Measurements from ENCODE around the gene TRIM47.
"Not testable (repeated sequence)": the region's sequence is repeated elsewhere in the genome, so short reads cannot be mapped to it uniquely, and the experiment has no call there.

Gene TRIM47

GRCh38 chr17:75891022-75891604, 12.7 kb upstream of the TRIM47 start:
- no peak for DNase-seq

DNA sequence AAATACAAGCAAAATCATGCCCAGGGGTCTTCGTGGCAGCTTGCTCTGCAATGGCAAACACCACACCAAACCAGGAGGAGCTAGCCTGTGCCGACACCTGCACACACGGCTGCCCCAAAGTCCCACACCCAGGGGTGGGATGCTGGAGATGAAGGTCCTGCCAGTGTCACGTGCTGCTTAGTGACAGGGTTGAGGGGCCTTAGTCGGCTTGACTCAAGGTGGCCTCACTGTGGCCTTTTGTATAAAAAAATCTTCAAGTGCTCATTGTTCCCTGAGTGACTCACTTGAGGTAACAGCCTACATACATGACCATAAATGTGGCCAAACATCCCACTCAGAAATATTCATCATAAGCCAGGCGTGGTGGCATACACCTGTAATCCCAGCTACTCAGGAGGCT, 11.1 kb upstream of the TRIM47 start:
- DNase-seq = no peak

GRCh38 chr17:75888484-75888883, 10.1 kb upstream of the TRIM47 start:
- DNase-seq = no peak

DNA sequence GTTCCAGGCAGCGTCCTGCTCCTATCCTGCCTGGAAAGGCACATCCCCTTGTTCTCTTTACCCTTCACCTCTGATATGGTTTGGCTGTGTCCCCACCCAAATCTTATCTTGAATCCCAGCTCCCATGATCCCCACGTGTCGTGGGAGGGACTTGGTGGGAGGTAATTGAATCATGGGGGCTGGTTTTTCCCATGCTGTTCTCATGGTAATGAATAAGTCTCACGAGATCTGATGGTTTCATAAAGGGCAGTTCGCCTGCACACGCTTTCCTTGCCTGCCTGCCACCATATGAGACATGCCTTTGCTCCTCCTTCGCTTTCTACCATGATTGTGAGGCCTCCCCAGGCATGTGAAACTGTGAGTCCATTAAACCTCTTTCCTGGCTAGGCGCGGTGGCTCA, 7.5 kb upstream of the TRIM47 start:
- not testable (repeated sequence) for DNase-seq

- no peak for DNase-seq
Observed at GRCh38 chr17:75885431-75885830, 7.0 kb upstream of the TRIM47 start.

- peak; percentile 36 for DNase-seq
Observed at GRCh38 chr17:75881678-75882454, 3.5 kb upstream of the TRIM47 start.

DNA sequence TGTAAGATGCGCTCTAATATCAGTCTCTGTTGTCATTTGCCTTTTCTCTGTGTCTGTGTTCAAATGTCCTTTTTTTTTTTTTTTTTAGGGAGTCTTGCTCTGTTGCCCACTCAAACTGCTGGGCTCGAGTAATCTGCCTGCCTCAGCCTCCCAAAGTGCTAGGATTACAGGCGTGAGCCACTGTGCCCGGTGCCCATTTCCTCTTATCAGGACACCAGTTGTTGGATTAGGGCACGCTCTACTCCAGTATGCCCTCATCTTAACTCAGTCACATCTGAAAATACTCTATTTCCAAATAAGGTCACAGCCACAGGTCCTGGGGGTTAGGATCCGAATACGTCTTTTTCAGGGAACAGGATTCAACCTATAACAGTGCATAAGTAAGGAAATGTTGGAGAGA, 1.9 kb upstream of the TRIM47 start:
- no peak for DNase-seq

DNA sequence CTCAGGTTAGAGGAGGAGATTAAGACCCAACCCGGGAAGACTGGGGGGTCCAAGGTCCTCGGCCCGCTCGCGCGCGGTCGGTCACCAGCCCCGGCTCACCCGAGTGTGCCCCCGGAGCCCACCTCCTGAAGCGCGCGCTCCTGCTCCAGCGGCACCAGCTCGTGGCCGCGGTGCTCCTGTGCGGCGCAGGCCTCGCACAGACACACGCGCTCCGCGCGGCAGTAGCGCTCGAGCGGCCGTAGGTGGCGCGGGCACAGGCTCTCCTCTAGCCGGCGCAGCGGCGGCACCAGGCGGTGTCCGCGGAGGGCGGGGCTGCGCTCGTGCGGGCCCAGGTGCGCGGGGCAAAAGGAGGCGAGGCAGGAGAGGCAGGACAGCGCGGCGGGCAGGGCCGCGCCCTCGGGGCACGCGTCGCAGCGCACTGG, 618 bp downstream of the TRIM47 start:
- DNase-seq = peak; percentile 76

DNA sequence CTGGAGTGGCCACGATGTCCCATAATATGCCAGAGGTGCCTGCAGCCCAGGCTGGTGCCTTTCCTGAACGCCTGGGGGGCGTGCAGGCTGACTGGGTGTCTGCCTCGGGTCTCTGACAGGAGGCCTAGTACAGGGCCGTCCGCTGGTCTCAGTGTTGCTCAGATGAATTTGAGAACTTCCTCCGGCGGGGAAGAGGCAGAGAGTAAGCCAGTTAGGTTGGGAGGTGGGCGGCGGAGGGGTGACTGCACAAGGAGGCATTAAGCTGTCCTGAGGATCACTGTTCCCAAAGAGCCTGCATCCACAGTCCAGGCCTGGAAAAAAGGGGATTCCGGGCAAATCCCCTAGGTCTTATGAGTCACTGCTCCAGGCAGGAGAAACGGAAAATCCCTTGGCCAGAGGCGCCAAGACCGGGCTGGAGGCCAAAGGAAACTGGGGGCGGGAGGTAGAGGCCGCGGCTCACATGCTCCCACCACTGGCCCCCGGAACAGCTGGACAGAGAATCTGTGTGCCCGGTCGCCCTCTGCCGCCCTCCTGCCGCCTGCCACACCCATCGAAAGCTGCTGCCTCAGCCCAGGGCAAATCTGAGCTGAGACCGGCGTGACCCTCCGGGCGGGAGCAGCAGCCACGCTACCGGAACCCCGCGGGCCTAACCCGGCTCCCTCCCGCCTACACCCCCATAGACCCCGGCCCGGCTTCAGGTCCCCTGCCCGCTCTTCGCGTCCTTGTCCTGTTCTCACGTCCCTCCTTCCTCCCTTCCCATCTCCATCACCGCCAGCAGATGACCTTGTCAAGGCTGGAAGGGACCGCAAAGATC, 1.2 kb downstream of the TRIM47 start:
- DNase-seq = no peak

GRCh38 chr17:75876190-75876937, 2.0 kb downstream of the TRIM47 start:
- DNase-seq = peak; percentile 81

DNA sequence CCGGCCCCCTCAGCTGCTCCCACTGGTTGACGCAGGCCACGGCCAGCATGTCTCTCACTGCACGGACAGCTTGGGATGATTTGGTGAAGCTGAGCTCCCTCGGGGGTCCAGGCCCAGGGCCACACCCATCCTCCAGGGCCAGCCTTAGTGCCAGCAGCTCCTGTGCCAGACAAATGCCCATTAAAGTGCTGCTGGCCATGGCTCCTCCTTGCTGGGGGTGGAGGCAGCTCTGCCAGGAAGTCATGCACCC, 2.5 kb downstream of the TRIM47 start:
- no peak for DNase-seq

DNA sequence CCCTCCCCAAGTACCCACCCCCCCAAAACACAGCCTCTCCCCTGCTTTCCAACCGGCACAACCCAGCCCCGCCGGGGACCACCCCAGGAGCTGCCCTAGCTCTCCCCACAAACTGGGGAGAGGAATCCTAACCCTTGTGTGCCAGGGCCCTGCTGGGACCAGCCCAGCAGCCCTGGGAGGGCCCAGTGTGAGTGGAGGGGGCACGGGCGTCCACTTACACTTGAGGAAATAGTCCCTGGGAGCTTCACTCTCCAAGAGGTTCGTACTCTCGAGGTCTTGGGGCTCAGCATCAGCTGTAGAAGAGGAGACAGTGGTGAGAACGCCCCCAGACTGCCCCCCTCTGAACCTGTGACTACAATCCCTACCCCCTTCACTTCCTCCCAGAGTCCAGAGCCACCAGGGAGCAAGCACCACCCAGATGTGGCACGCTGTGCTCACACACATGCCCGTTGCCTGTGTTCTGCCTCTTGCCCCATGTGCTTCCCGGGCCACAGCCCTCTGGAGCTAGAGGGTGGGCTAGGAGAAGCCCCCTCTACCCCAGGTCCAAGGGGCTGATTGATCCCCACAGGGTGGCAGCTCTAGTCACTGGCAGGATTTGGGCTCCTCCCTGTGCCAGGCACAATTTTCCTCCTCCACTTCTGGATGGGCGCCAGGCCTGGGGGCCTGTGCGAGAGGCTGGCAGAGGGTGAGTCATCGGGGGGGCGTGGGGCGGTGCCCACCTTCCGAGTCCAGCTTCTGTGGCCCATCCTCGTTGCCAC, 3.0 kb downstream of the TRIM47 start:
- DNase-seq = no peak

GRCh38 chr17:75874323-75875181, 3.8 kb downstream of the TRIM47 start:
- no peak for DNase-seq

DNA sequence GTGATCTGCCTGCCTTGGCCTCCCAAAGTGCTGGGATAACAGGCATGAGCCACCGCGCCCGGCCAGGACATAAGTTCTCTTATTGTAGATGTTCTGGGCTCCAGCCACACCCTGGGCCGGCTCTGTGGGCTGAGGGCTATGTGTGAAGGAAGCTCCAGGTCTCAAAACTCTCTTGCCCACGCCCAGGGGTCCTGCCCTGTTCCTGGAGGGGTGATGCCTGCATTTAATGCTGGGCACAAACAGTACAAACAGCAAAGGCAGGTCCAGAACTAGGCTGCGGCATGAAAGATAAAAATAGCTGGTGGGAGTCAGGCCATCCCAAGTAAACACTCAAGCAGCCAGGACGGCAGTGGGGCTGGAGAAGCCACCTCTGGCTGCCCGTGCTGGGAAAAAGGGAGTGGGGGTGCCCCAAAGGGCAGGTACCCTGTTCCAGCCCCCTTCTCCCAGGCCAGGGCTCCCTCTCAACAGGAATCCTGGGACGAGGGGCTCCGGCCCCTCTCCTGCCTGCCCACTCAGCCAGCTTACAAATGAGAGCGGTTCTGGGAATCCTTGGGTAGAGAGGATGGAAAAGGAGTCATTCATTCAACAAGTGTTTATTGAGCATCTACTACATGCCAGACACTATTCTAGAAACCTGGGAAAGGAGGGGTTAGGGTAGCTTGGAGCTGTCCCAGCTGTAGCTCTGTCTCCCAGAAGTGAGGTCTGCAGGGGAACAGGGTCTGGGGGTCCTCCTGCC, 4.6 kb downstream of the TRIM47 start:
- DNase-seq = no peak

DNA sequence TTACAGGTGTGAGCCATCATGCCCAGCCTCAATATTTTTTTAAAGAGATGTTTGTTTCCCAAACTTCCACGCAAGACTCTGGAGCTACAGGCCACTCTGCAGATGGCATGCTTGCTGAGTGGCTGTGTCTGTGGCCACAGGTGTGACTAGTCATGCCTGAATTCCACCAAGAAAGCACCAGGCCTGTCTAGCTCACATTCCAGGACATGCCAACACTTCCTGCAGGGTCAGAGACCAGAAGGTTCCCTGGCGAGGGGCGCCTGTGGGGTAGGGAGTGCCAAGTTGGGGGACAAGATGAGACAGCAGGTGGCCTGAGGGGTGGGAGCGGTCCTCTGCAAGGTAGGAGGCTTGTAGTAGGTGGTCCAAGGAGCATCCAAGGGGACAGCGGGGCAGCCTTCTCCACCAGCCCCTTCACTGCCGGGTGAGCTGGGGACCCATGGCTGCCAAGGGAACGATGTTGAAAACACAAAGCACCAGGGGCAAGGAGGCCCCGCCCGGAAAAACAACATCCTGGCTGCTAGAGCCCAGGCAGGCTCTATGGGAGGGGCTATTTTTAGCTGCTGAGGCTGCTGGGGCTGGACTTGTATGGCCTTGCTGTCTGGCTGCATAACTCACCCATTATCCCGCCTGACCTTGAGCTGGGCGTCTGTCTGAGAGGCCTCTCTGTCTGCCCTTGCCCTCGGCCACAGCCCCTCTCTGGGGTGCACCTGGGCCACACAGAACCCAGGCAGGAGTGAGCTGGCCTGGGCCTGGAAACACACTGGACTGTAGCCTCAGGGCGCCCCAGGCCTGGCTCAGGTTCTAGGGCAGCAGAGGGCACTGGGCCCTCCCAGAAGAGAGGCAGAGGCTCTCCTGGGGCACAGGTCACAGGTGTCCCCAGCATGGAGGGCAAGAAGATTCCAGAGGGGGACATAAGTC, 5.7 kb downstream of the TRIM47 start:
- DNase-seq = peak; percentile 78

GRCh38 chr17:75870228-75870627, 8.2 kb downstream of the TRIM47 start:
- not testable (repeated sequence) for DNase-seq

GRCh38 chr17:75869282-75870141, 8.9 kb downstream of the TRIM47 start:
- DNase-seq = no peak

GRCh38 chr17:75868730-75869281, 9.6 kb downstream of the TRIM47 start:
- DNase-seq = not testable (repeated sequence)
